Neural crest cell (in vitro differentiated cells): ENCODE data around the gene ZNF239. TPM values are rescaled to one million over a fixed set of nuclear protein-coding genes. Genes with fewer than 3 reads are reported as not detected.
"Not testable (repeated sequence)": the region's sequence is repeated elsewhere in the genome, so short reads cannot be mapped to it uniquely, and the experiment has no call there.

Experiments used
- DNase-seq: peaks from one replicate; pipeline ENCODE4 v3.0.0; 2021; ENCODE audit warnings: low read depth, mixed read lengths, low spot score
- H3K27ac Mint-ChIP-seq: one replicate; pipeline ENCODE4 v1.8.0; 2021; ENCODE audit warnings: mild to moderate bottlenecking, mixed read lengths; ENCODE audit not compliant: unreplicated experiment
- H3K27me3 Mint-ChIP-seq: 2 replicates; pipeline ENCODE4 v1.8.0; 2021; ENCODE audit warnings: low read depth, mild to moderate bottlenecking, mixed read lengths
- H3K36me3 Mint-ChIP-seq: 2 replicates; pipeline ENCODE4 v1.8.0; 2021; ENCODE audit warnings: low read depth, mild to moderate bottlenecking, mixed read lengths
- H3K4me1 Mint-ChIP-seq: 2 replicates; pipeline ENCODE4 v1.8.0; 2021; ENCODE audit warnings: mixed read lengths
- H3K4me3 Mint-ChIP-seq: one replicate; pipeline ENCODE4 v1.8.0; 2021; ENCODE audit warnings: mild to moderate bottlenecking, mixed read lengths
- H3K9me3 Mint-ChIP-seq: 2 replicates; pipeline ENCODE4 v1.8.0; 2021; ENCODE audit warnings: mixed read lengths
- CTCF ChIP-seq: fragments of 200-600 bp; sonication (generic); conservative IDR thresholded peaks from 2 replicates; pipeline ENCODE4 v1.5.0; 2021; ENCODE audit warnings: antibody characterized with exemption, mild to moderate bottlenecking
- total RNA-seq: library from RNA; stranded (reverse); gene quantifications from 2 replicates; pipeline ENCODE4 v1.2.1, GENCODE V29; 2021

The ZNF239 gene
- total RNA-seq, 1 donor from 2014 or later = 11.2 TPM

GRCh38 chr10:43610636-43611035 is 36.2 kb upstream of the ZNF239 start:
- H3K27ac Mint-ChIP-seq = no peak overlapping the region
- H3K4me3 Mint-ChIP-seq = peak overlapping the region; percentile 14
- H3K4me1 Mint-ChIP-seq = peaks cover 15% of the 10 kb centered on the region
- peaks cover 58% of the 10 kb centered on the region for H3K36me3 Mint-ChIP-seq
- peaks cover 10% of the 10 kb centered on the region for H3K9me3 Mint-ChIP-seq
- no peak for DNase-seq
- TF ChIP-seq CTCF = no peak
- no peaks in the 10 kb centered on the region for H3K27me3 Mint-ChIP-seq

- H3K4me3 Mint-ChIP-seq = peak overlapping the region; percentile 89
- peaks cover 8% of the 10 kb centered on the region for H3K9me3 Mint-ChIP-seq
- no peak for TF ChIP-seq CTCF
- no peak for DNase-seq
- no peak overlapping the region for H3K27ac Mint-ChIP-seq
- peaks cover 15% of the 10 kb centered on the region for H3K4me1 Mint-ChIP-seq
- H3K27me3 Mint-ChIP-seq = peaks cover 20% of the 10 kb centered on the region
- H3K36me3 Mint-ChIP-seq = peaks cover 31% of the 10 kb centered on the region
These were observed 32.8 kb upstream of the ZNF239 start for GRCh38 chr10:43607199-43607573.

GRCh38 chr10:43606323-43607198 is 32.1 kb upstream of the ZNF239 start, which contains the start of gene ZNF485:
ZNF485 (plus strand) TSS chr10:43606438; CDS start chr10:43607051, 613 bp downstream.
- DNase-seq = peak; percentile 71
- Mint-ChIP-seq H3K4me3 (peak within 1 kb of the TSS; percentile 89), H3K36me3 (peaks cover 25% of the 10 kb centered on the region), H3K9me3 (peaks cover 8% of the 10 kb centered on the region), H3K27me3 (peaks cover 20% of the 10 kb centered on the region), H3K4me1 (peaks cover 15% of the 10 kb centered on the region), H3K27ac (peak within 1 kb of the TSS; percentile 47)
- TF ChIP-seq CTCF = no peak

- Mint-ChIP-seq H3K4me1 (peaks cover 15% of the 10 kb centered on the region), H3K4me3 (peak overlapping the region; percentile 89), H3K27me3 (peaks cover 20% of the 10 kb centered on the region), H3K27ac (no peak overlapping the region), H3K9me3 (peaks cover 8% of the 10 kb centered on the region), H3K36me3 (peaks cover 22% of the 10 kb centered on the region)
- no peak for DNase-seq
- TF ChIP-seq CTCF = no peak
These were observed 31.5 kb upstream of the ZNF239 start for GRCh38 chr10:43605850-43606322.

GRCh38 chr10:43601576-43601975 is 27.2 kb upstream of the ZNF239 start:
- H3K27me3 Mint-ChIP-seq = peaks cover 20% of the 10 kb centered on the region
- not testable (repeated sequence) for H3K36me3 Mint-ChIP-seq, H3K4me3 Mint-ChIP-seq, H3K9me3 Mint-ChIP-seq, H3K27ac Mint-ChIP-seq, DNase-seq, H3K4me1 Mint-ChIP-seq

- no peak overlapping the region for H3K4me3 Mint-ChIP-seq
- no peak for TF ChIP-seq CTCF
- peaks cover 5% of the 10 kb centered on the region for H3K9me3 Mint-ChIP-seq
- no peaks in the 10 kb centered on the region for H3K36me3 Mint-ChIP-seq
- H3K27me3 Mint-ChIP-seq = peaks cover 13% of the 10 kb centered on the region
- peaks cover 9% of the 10 kb centered on the region for H3K4me1 Mint-ChIP-seq
- no peak overlapping the region for H3K27ac Mint-ChIP-seq
- DNase-seq = no peak
These were observed 24.9 kb upstream of the ZNF239 start for GRCh38 chr10:43599333-43599732.
